Astrocyte (in vitro differentiated cells and primary cell): ENCODE data around the gene PBX2. TPM values are rescaled to one million over a fixed set of nuclear protein-coding genes. Genes with fewer than 3 reads are reported as not detected.

Experiments
- DNase-seq: peaks from one replicate; pipeline ENCODE4 v3.0.0-alpha.2; 2010; ENCODE audit warnings: low read depth
- FAIRE-seq: peaks from 2 replicates; lab custom pipeline; 2011; peaks lifted over from hg19 to GRCh38; lab: Jason Lieb, UNC
- H2AFZ ChIP-seq: 2 replicates; pipeline ENCODE4 v1.6.0; 2012; ENCODE audit warnings: low read depth, low read length, inconsistent platforms
- H3K27ac ChIP-seq: 2 replicates; pipeline ENCODE4 v1.5.1; 2011; ENCODE audit warnings: low read depth, low read length, inconsistent platforms
- H3K27me3 ChIP-seq: 2 replicates; pipeline ENCODE4 v1.6.0; 2011; ENCODE audit warnings: low read length, inconsistent platforms; ENCODE audit not compliant: insufficient read depth
- H3K36me3 ChIP-seq: 2 replicates; pipeline ENCODE4 v1.5.1; 2011; ENCODE audit warnings: low read length, inconsistent platforms; ENCODE audit not compliant: insufficient read depth
- H3K4me1 ChIP-seq: 2 replicates; pipeline ENCODE4 v1.5.1; 2011; ENCODE audit warnings: low read length, inconsistent platforms; ENCODE audit not compliant: insufficient read depth
- H3K4me2 ChIP-seq: 2 replicates; pipeline ENCODE4 v1.6.0; 2012; ENCODE audit warnings: low read length, inconsistent platforms
- H3K4me3 ChIP-seq: 2 replicates; pipeline ENCODE4 v1.5.1; 2011; ENCODE audit warnings: low read depth, mild to moderate bottlenecking, low read length, inconsistent platforms; ENCODE audit not compliant: insufficient read depth
- H3K79me2 ChIP-seq: 2 replicates; pipeline ENCODE4 v1.6.0; 2012; ENCODE audit warnings: mild to moderate bottlenecking, low read length, inconsistent platforms; ENCODE audit not compliant: insufficient read depth
- H3K9ac ChIP-seq: 2 replicates; pipeline ENCODE4 v1.6.0; 2012; ENCODE audit warnings: mild to moderate bottlenecking, low read length, inconsistent platforms
- H3K9me3 ChIP-seq: 2 replicates; pipeline ENCODE4 v1.5.1; 2012; ENCODE audit warnings: low read depth, mild to moderate bottlenecking, low read length, inconsistent platforms; ENCODE audit not compliant: insufficient read depth
- H4K20me1 ChIP-seq: 2 replicates; pipeline ENCODE4 v1.6.0; 2012; ENCODE audit warnings: low read length, inconsistent platforms; ENCODE audit not compliant: insufficient read depth
- H3K27ac Mint-ChIP-seq: one replicate; pipeline ENCODE4 v1.8.0; 2021; ENCODE audit warnings: mild to moderate bottlenecking, mixed read lengths; ENCODE audit not compliant: unreplicated experiment
- H3K27me3 Mint-ChIP-seq: one replicate; pipeline ENCODE4 v1.8.0; 2021; ENCODE audit warnings: low read depth, mixed read lengths; ENCODE audit not compliant: unreplicated experiment
- H3K36me3 Mint-ChIP-seq: one replicate; pipeline ENCODE4 v1.8.0; 2021; ENCODE audit warnings: low read depth, mixed read lengths; ENCODE audit not compliant: unreplicated experiment
- H3K4me1 Mint-ChIP-seq: one replicate; pipeline ENCODE4 v1.8.0; 2021; ENCODE audit warnings: low read depth, mixed read lengths; ENCODE audit not compliant: unreplicated experiment
- H3K4me3 Mint-ChIP-seq: one replicate; pipeline ENCODE4 v1.8.0; 2021; ENCODE audit warnings: mild to moderate bottlenecking, moderate library complexity, mixed read lengths; ENCODE audit not compliant: unreplicated experiment
- H3K9me3 Mint-ChIP-seq: one replicate; pipeline ENCODE4 v1.8.0; 2021; ENCODE audit warnings: mild to moderate bottlenecking, mixed read lengths; ENCODE audit not compliant: unreplicated experiment
- CTCF ChIP-seq: IDR thresholded peaks from 2 replicates; pipeline ENCODE4 v1.5.1; 2011; ENCODE audit warnings: low read depth, mild to moderate bottlenecking, inconsistent platforms, low read length, moderate library complexity; ENCODE audit not compliant: insufficient read depth
- EZH2 ChIP-seq: IDR thresholded peaks from 2 replicates; pipeline ENCODE4 v1.6.1; 2012; ENCODE audit warnings: mild to moderate bottlenecking, low read length, inconsistent platforms; ENCODE audit not compliant: insufficient read depth
- total RNA-seq: library from RNA; stranded (reverse); gene quantifications from 2 replicates; pipeline ENCODE4 v1.2.1, GENCODE V29; 2021

PBX2 gene
- total RNA-seq, 1 donor from 2014 or later = 80.7 TPM

- Mint-ChIP-seq H3K4me1 (peaks cover 25% of the 10 kb centered on the region), H3K36me3 (peaks cover 11% of the 10 kb centered on the region), H3K27me3 (peaks cover 33% of the 10 kb centered on the region), H3K27ac (no peak overlapping the region), H3K9me3 (peaks cover 9% of the 10 kb centered on the region), H3K4me3 (no peak overlapping the region)
- Histone ChIP-seq H3K9ac (no peak overlapping the region), H3K79me2 (peaks cover 17% of the 10 kb centered on the region), H3K27ac (no peak overlapping the region), H2AFZ (no peak overlapping the region), H3K36me3 (peaks cover under 1% of the 10 kb centered on the region), H3K4me1 (peaks cover 24% of the 10 kb centered on the region), H3K4me3 (no peak overlapping the region), H4K20me1 (peaks cover 9% of the 10 kb centered on the region), H3K4me2 (peak overlapping the region; percentile 92), H3K27me3 (peaks cover 34% of the 10 kb centered on the region), H3K9me3 (no peaks in the 10 kb centered on the region)
- FAIRE-seq (no peak), DNase-seq (no peak)
- TF ChIP-seq CTCF = no peak
- TF ChIP-seq EZH2 = peak; percentile 2
Observed at GRCh38 chr6:32151181-32151862, 38.7 kb downstream of the PBX2 start.

GRCh38 chr6:32149932-32150870 lies 39.8 kb downstream of the PBX2 start:
- H3K27me3 Mint-ChIP-seq = peaks cover 33% of the 10 kb centered on the region
- Histone ChIP-seq H3K36me3 (no peaks in the 10 kb centered on the region), H3K9me3 (no peaks in the 10 kb centered on the region), H3K4me1 (peaks cover 21% of the 10 kb centered on the region), H2AFZ (no peak overlapping the region), H3K4me3 (no peak overlapping the region), H3K27ac (no peak overlapping the region), H3K27me3 (peaks cover 37% of the 10 kb centered on the region), H3K79me2 (peaks cover 11% of the 10 kb centered on the region), H3K9ac (no peak overlapping the region), H3K4me2 (no peak overlapping the region), H4K20me1 (peaks cover 3% of the 10 kb centered on the region)
- peak overlapping the region; percentile 45 for H3K4me3 Mint-ChIP-seq
- peaks cover 9% of the 10 kb centered on the region for H3K9me3 Mint-ChIP-seq
- FAIRE-seq (no peak), DNase-seq (no peak)
- peaks cover 8% of the 10 kb centered on the region for H3K36me3 Mint-ChIP-seq
- H3K27ac Mint-ChIP-seq = no peak overlapping the region
- H3K4me1 Mint-ChIP-seq = peaks cover 27% of the 10 kb centered on the region
- no peak for TF ChIP-seq CTCF
- no peak for TF ChIP-seq EZH2
